Measurements from ENCODE around the gene CYP8B1. TPM values are rescaled to one million over a fixed set of nuclear protein-coding genes. Genes with fewer than 3 reads are reported as not detected.

CYP8B1 gene
- total RNA-seq, 4 donors from 2014 or later = not detected

DNA sequence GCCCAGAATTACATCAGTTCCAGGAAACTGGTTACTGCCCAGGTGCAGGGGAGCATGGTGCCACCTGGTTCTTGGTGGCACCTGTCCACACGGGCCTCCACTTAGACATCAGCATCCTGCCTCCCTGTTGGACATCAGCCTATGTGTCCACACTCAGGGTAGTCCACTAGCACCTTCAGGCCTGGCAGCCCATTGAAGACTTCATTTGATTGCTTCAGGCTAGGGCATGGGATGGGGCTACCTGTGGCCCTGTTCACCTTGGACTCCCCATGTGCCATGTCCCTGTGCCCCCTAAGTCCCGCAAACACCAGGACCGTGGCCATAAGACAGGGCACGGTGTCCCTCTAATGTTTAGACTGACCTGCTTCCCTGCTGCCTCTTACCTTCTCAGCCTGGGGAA is 30.9 kb downstream of the CYP8B1 start:
- Histone ChIP-seq H3K36me3 (no peaks in the 10 kb centered on the region), H3K27ac (peak overlapping the region; percentile 56 to 85 (median 78)), H3K27me3 (no peaks in the 10 kb centered on the region), H3K4me3 (no peak overlapping the region), H3K4me1 (peaks cover 14 to 54% (median 26%) of the 10 kb centered on the region in 3 donors), H3K9me3 (no peaks in the 10 kb centered on the region)
- intact Hi-C loops (cut with DNase I) = loop anchor here (5.0 kb wide), 1 partner anchor 63 kb away; no protein-coding TSS in a partner anchor
- WGBS, 2 donors = 46 to 100% methylated on average over 2 to 4 of the region's 4 CpGs
- TF ChIP-seq, protein P1, sequence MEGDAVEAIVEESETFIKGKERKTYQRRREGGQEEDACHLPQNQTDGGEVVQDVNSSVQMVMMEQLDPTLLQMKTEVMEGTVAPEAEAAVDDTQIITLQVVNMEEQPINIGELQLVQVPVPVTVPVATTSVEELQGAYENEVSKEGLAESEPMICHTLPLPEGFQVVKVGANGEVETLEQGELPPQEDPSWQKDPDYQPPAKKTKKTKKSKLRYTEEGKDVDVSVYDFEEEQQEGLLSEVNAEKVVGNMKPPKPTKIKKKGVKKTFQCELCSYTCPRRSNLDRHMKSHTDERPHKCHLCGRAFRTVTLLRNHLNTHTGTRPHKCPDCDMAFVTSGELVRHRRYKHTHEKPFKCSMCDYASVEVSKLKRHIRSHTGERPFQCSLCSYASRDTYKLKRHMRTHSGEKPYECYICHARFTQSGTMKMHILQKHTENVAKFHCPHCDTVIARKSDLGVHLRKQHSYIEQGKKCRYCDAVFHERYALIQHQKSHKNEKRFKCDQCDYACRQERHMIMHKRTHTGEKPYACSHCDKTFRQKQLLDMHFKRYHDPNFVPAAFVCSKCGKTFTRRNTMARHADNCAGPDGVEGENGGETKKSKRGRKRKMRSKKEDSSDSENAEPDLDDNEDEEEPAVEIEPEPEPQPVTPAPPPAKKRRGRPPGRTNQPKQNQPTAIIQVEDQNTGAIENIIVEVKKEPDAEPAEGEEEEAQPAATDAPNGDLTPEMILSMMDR (IDR thresholded peaks at IDR 0.05) = no peak
- TF ChIP-seq POLR2A (IDR thresholded peaks at IDR 0.05) = no peak
- no peak for DNase-seq

DNA sequence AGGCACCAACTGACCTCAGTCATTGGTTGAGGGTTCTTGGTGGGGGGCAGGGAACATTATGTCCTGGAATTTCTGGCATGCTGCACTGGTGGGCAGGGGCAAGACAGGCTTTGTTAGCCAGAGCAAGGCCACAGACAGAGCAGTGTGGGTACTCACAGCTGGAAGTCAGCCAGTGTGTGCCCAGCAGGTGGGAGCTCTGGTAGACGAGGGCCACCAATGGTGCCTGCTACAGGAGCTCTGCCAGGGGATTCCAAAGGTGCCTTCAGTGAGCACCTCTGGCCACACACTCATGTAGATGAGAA is 31.3 kb downstream of the CYP8B1 start:
- Histone ChIP-seq H3K27ac (peak overlapping the region; percentile 56 to 85 (median 78)), H3K4me1 (peaks cover 14 to 59% (median 26%) of the 10 kb centered on the region in 3 donors), H3K4me3 (peak overlapping the region in 1 of 4 donors; percentile 16), H3K9me3 (no peaks in the 10 kb centered on the region), H3K36me3 (no peaks in the 10 kb centered on the region), H3K27me3 (no peaks in the 10 kb centered on the region)
- 67 to 89% methylated on average over 1 of the region's 1 CpG for WGBS, 2 donors
- DNase-seq = no peak
- TF ChIP-seq, protein P1 (IDR thresholded peaks at IDR 0.05) = no peak
- no peak for TF ChIP-seq POLR2A (IDR thresholded peaks at IDR 0.05)
- intact Hi-C loops (cut with DNase I) = loop anchor here (5.0 kb wide), 1 partner anchor 62 kb away; no protein-coding TSS in a partner anchor

DNA sequence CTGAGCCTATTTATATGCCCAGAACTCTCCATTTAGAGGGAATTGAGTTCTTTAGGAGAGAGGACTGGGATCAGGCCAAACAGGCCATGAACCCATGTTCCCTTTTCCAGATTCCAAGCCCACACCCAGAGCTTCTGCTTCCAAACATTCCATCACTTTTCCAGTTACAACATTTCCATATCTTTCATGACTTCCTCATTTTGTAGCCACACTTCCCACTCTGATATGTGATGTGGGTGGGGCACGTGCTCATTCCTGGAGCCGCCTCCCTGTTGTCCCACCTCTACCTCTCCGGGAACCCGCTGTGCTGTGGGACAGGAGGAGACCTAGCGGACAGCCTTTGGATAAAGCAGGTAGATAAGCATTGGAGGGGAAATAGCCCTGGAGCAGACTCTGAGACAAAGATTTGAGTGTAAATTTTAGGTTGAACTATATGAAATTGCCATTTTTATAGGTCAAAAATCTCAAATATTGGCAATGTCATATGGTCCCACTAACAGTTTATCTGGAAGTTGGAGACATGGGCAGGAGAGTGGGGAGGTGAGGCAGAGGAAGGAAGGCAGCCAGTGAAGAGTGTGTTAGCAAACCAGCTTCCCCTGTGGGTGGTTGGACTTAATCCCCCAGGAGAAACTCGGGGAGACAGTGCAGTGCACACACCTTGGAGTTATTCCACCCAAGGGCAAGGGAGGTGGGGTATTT is 31.8 kb downstream of the CYP8B1 start:
- Histone ChIP-seq H3K4me1 (peaks cover 14 to 61% (median 26%) of the 10 kb centered on the region in 3 donors), H3K27ac (peak overlapping the region; percentile 56 to 85 (median 78)), H3K36me3 (no peaks in the 10 kb centered on the region), H3K9me3 (no peaks in the 10 kb centered on the region), H3K4me3 (peak overlapping the region in 2 of 4 donors; percentile 1 to 16), H3K27me3 (no peaks in the 10 kb centered on the region)
- DNase-seq = no peak
- TF ChIP-seq, protein P1 (IDR thresholded peaks at IDR 0.05) = no peak
- no peak for TF ChIP-seq POLR2A (IDR thresholded peaks at IDR 0.05)
- WGBS, 2 donors = 65 to 75% methylated on average over 4 to 6 of the region's 6 CpGs
- intact Hi-C loops (cut with DNase I) = loop anchor here (5.0 kb wide), 1 partner anchor 62 kb away; no protein-coding TSS in a partner anchor

DNA sequence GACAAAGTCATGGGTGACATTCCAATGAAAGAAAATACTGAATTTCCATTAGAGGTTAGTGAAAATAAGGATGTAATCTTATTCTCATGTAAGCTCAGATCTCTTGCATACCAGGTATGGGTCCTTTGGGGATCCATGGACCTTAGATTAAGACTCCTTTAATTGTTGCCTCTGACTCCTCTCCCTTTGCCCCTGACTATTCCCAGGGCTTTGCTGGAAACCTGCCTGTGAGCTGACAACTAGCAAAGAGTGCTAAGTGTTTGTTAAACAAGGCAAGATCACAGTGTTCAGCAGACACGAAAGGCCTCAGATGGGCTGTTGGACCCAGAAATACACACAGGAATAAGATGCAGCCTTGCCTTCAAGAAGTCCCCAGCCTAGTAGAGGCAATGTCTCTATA is 34.3 kb downstream of the CYP8B1 start:
- Histone ChIP-seq H3K4me1 (peaks cover 4 to 46% (median 12%) of the 10 kb centered on the region in 3 donors), H3K27ac (peak overlapping the region in 3 of 4 donors; percentile 15 to 58 (median 30)), H3K27me3 (no peaks in the 10 kb centered on the region), H3K36me3 (no peaks in the 10 kb centered on the region), H3K9me3 (no peaks in the 10 kb centered on the region), H3K4me3 (no peak overlapping the region)
- WGBS, 2 donors = 63 to 88% methylated on average over 1 of the region's 1 CpG
- intact Hi-C loops (cut with DNase I) = loop anchor here (5.0 kb wide), 1 partner anchor 59 kb away; no protein-coding TSS in a partner anchor
- TF ChIP-seq, protein P1 (IDR thresholded peaks at IDR 0.05) = no peak
- TF ChIP-seq POLR2A (IDR thresholded peaks at IDR 0.05) = no peak
- no peak for DNase-seq

DNA sequence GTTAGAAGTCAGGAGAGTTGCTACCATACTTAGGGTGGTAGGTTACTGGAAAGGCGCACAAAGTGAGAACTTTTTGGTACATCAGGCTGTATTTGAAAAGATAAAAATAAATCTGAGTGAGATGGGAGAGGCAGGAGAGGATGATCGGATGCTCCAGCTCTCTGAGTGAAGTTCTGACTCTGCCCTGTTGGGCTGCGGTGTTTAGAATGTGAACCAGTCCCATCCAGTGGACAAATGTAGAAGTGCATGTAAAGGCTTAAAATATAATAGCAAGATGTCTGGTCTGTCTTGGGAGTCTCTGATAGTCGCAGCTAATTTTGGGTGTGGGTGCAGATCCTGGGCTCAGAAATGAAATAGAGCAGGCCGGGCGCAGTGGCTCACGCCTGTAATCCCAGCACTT is 36.1 kb downstream of the CYP8B1 start:
- Histone ChIP-seq H3K27me3 (no peaks in the 10 kb centered on the region), H3K4me1 (peaks cover 0 to 30% (median 3%) of the 10 kb centered on the region in 3 donors), H3K4me3 (no peak overlapping the region), H3K9me3 (no peaks in the 10 kb centered on the region), H3K36me3 (no peaks in the 10 kb centered on the region), H3K27ac (no peak overlapping the region)
- intact Hi-C loops (cut with DNase I) = loop anchor here (5.0 kb wide), 1 partner anchor 57 kb away; no protein-coding TSS in a partner anchor
- 27 to 34% methylated on average over 7 of the region's 7 CpGs for WGBS, 2 donors
- no peak for DNase-seq
- TF ChIP-seq POLR2A (IDR thresholded peaks at IDR 0.05) = no peak
- TF ChIP-seq, protein P1 (IDR thresholded peaks at IDR 0.05) = peak; percentile 38 to 91 (median 83)

Measured in esophagus squamous epithelium (tissue), 5 donors.